Heart left ventricle (tissue), 16 donors: ENCODE results near the gene LTF. TPM values are rescaled to one million over a fixed set of nuclear protein-coding genes. Genes with fewer than 3 reads are reported as not detected.
A peak's percentile ranks its signal among the peaks of the same experiment; 100 is the strongest.

Experiments
- ATAC-seq, 4 donors: fragments of 200-7000 bp; cut with Tn5 transposase; one replicate each; pipeline ENCODE4 v1.9.1; 2020 to 2022; ENCODE audit warnings: moderate library complexity in 4 of 4, mild to moderate bottlenecking in 3 of 4, moderate number of reproducible peaks in 1 of 4
- DNase-seq, 5 donors: peaks; one replicate each; pipeline ENCODE4 v3.0.0-alpha.2; 2020
- H3K27ac ChIP-seq, 12 donors: fragments of 200-600 bp; sonication (generic) in 4 of 12; one replicate each; pipeline versions ENCODE4 v1.5.0 to v1.8.0; 2016 to 2022; ENCODE audit warnings: mild to moderate bottlenecking in 2 of 12
- H3K27me3 ChIP-seq, 9 donors: fragments of 200-600 bp; sonication (generic) in 2 of 9; one replicate each; pipeline versions ENCODE4 v1.5.1 to v1.8.0; 2016 to 2022; ENCODE audit warnings: mild to moderate bottlenecking in 3 of 9
- H3K36me3 ChIP-seq, 9 donors: fragments of 200-600 bp; sonication (generic) in 2 of 9; one replicate each; pipeline versions ENCODE4 v1.5.0 to v1.8.0; 2018 to 2022; ENCODE audit warnings: mild to moderate bottlenecking in 2 of 9
- H3K4me1 ChIP-seq, 12 donors: fragments of 200-600 bp; sonication (generic) in 4 of 12; one replicate each; pipeline versions ENCODE4 v1.5.0 to v1.8.0; 2016 to 2022; ENCODE audit warnings: mild to moderate bottlenecking in 3 of 12
- H3K4me3 ChIP-seq, 12 donors: fragments of 200-600 bp; sonication (generic) in 4 of 12; one replicate each; pipeline versions ENCODE4 v1.5.0 to v1.8.0; 2017 to 2022; ENCODE audit warnings: mild to moderate bottlenecking in 9 of 12, moderate library complexity in 4 of 12
- H3K9me3 ChIP-seq, 12 donors: fragments of 200-600 bp; sonication (generic) in 4 of 12; one replicate each; pipeline versions ENCODE4 v1.5.0 to v1.8.0; 2016 to 2022; ENCODE audit warnings: mild to moderate bottlenecking in 1 of 12
- CTCF ChIP-seq, 12 donors: fragments of 200-600 bp; sonication (generic) in 4 of 12; IDR thresholded peaks; one replicate each; pipeline versions ENCODE4 v1.5.0 to v1.8.0; 2018 to 2022; ENCODE audit warnings: antibody characterized with exemption in 12 of 12, mild to moderate bottlenecking in 5 of 12
- POLR2A ChIP-seq, 2 donors: fragments of 450-650 bp; IDR thresholded peaks; one replicate each; pipeline ENCODE4 v1.6.1; 2017; ENCODE audit warnings: antibody characterized with exemption in 2 of 2, mild to moderate bottlenecking in 2 of 2, moderate library complexity in 2 of 2
- WGBS, 4 donors: extraction: QIAGEN DNeasy Blood & Tissue Kit in 2 of 4; methylation state at CpG; one replicate each; pipeline versions ENCODE4 v1.1.5 to v1.1.7; 2013 to 2018; 5-methylcytosine and 5-hydroxymethylcytosine counted together
- intact Hi-C, 10 donors: fragments of 100-400 bp; cut with DNase I; formaldehyde crosslinking; loops; one replicate each; pipeline versions ENCODE4 v1.11.1 to v1.14.2; 2022
- polyA plus RNA-seq, 2 donors: library from polyadenylated mRNA; stranded (reverse); fragments of 200-250 nt; gene quantifications; one replicate each; pipeline ENCODE4 v1.2.3, GENCODE V29; 2013
- total RNA-seq, 9 donors: library from RNA; depleted of rRNA in 2 of 9; stranded (reverse); fragments of >200 nt in 2 of 9; fragmentation: NEBNext Ultra II Directional in 3 of 9; extraction: Animal tissue kit (Norgen Biotek cat#: 25700) in 3 of 9; gene quantifications; one replicate each; pipeline versions ENCODE4 v1.1.0 to v1.2.4, GENCODE V29; 2016 to 2023
- donor health status: ischemic (EF 13 %, LVEDD 7.1; RV severe dilation, severe dysfunction).
- donor health status: healthy with polysubstance abuse.
- donor health status: DM: no; HTN: yes; CAD: no.
- donor health status: DM: no; HTN: no; CAD: no.
- donor health status: ischemic (EF 25% LVEDD 6.9; RV normal size, moderate dysfunction).
- donor health status: ischemic (EF 25% LVEDD 5.7; RV mildly dilated, moderate dysfunction).
- donor health status: healthy.
- donor health status: DM: yes; HTN: yes; CAD: no.
- donor health status: ischemic (EF 35%, LVEDD 5.7; RV mildly dilated, moderate dysfunction).
- donor health status: nonischemic (EF 11% LVEDD 7.7; RV severe dilation, severe dysfunction).
- donor health status: DM: yes; HTN: yes; CAD: no.
- donor health status: PGD.
- donor health status: ischemic (EF 29% LVEDD 5.4; RV normal size, mild dysfunction).
- donor health status: nonischemic (EF 23%, LVEDD 6.1; RV moderate dilation, normal function).

LTF gene
- total and polyA plus RNA-seq, 11 donors: 1.6 to 10.6 (median 3.0) TPM

- DNase-seq: no peak
- H3K4me3 ChIP-seq: no peak overlapping the region
- no peak for ATAC-seq
- TF ChIP-seq CTCF (IDR thresholded peaks at IDR 0.05): no peak
- TF ChIP-seq POLR2A (IDR thresholded peaks at IDR 0.05): no peak
- peaks cover 0 to 3% (median 0%) of the 10 kb centered on the region in 9 donors for H3K27me3 ChIP-seq
- H3K27ac ChIP-seq: no peak overlapping the region
- WGBS, 4 donors: 79 to 81% (median 80%) methylated on average over 4 of the region's 4 CpGs
- H3K9me3 ChIP-seq: no peaks in the 10 kb centered on the region
- intact Hi-C loops: no loop called here
- H3K36me3 ChIP-seq: peaks cover 0 to 33% (median 0%) of the 10 kb centered on the region in 9 donors
- H3K4me1 ChIP-seq: no peaks in the 10 kb centered on the region
Observed at GRCh38 chr3:46508850-46509591, 44.3 kb upstream of the LTF start.

- ATAC-seq (no peak), DNase-seq (no peak)
- Histone ChIP-seq H3K27ac (no peak overlapping the region), H3K9me3 (no peaks in the 10 kb centered on the region), H3K36me3 (peaks cover 0 to 23% (median 0%) of the 10 kb centered on the region in 9 donors), H3K27me3 (peaks cover 0 to 3% (median 0%) of the 10 kb centered on the region in 9 donors), H3K4me1 (peaks cover 0 to 9% (median 0%) of the 10 kb centered on the region in 12 donors), H3K4me3 (no peak overlapping the region)
- intact Hi-C loops: no loop called here
- TF ChIP-seq POLR2A (IDR thresholded peaks at IDR 0.05) (no peak), CTCF (IDR thresholded peaks at IDR 0.05) (no peak)
- 77 to 82% (median 78%) methylated on average over 3 of the region's 3 CpGs for WGBS, 4 donors
Observed at GRCh38 chr3:46506526-46506925, 41.8 kb upstream of the LTF start.

- ATAC-seq: peak in 1 of 4 donors; percentile 26
- H3K27ac ChIP-seq: no peak overlapping the region
- 83 to 89% (median 88%) methylated on average over 10 of the region's 10 CpGs for whole genome bisulfite sequencing, 4 donors
Observed at GRCh38 chr3:46505953-46506352, 41.2 kb upstream of the LTF start.

More at GRCh38 chr3:46505953-46506352, 41.2 kb upstream of the LTF start:
- no peaks in the 10 kb centered on the region for H3K9me3 ChIP-seq
- DNase-seq: no peak
- no peak overlapping the region for H3K4me3 ChIP-seq
- peaks cover 0 to 19% (median 0%) of the 10 kb centered on the region in 9 donors for H3K36me3 ChIP-seq
- peaks cover 0 to 9% (median 0%) of the 10 kb centered on the region in 12 donors for H3K4me1 ChIP-seq
- no peaks in the 10 kb centered on the region for H3K27me3 ChIP-seq
- TF ChIP-seq POLR2A (IDR thresholded peaks at IDR 0.05) (no peak), CTCF (IDR thresholded peaks at IDR 0.05) (no peak)
- intact Hi-C loops: no loop called here
